ENCODE data around the gene ARHGEF12. TPM values are rescaled to one million over a fixed set of nuclear protein-coding genes. Genes with fewer than 3 reads are reported as not detected.
A peak's percentile ranks its signal among the peaks of the same experiment; 100 is the strongest.

ARHGEF12 gene
- total RNA-seq, 1 donor from 2014 or later: 83.1 TPM

- Histone ChIP-seq H3K4me2 (ENCODE audit: low read length) (no peak overlapping the region), H3K9ac (ENCODE audit: low read length) (no peak overlapping the region), H4K20me1 (ENCODE audit: insufficient read depth, low read length) (no peaks in the 10 kb centered on the region), H3K36me3 (ENCODE audit: insufficient read depth, low read length) (no peaks in the 10 kb centered on the region), H3K27ac (ENCODE audit: low read depth, low read length) (no peak overlapping the region), H2AFZ (ENCODE audit: low read depth, low read length) (no peak overlapping the region), H3K9me3 (ENCODE audit: insufficient read depth, low read depth, low read length) (no peaks in the 10 kb centered on the region), H3K79me2 (ENCODE audit: insufficient read depth, low read length) (no peaks in the 10 kb centered on the region), H3K4me3 (ENCODE audit: insufficient read depth, low read depth, low read length) (no peak overlapping the region), H3K4me1 (ENCODE audit: insufficient read depth, low read length) (peaks cover 2% of the 10 kb centered on the region), H3K27me3 (ENCODE audit: insufficient read depth, low read length) (peaks cover 47% of the 10 kb centered on the region)
- peaks cover 68% of the 10 kb centered on the region for H3K27me3 Mint-ChIP-seq (ENCODE audit: low read depth, unreplicated experiment)
- DNase-seq (ENCODE audit: low read depth) (no peak), FAIRE-seq (no peak)
- H3K36me3 Mint-ChIP-seq (ENCODE audit: low read depth, unreplicated experiment): no peaks in the 10 kb centered on the region
- TF ChIP-seq, protein P1, sequence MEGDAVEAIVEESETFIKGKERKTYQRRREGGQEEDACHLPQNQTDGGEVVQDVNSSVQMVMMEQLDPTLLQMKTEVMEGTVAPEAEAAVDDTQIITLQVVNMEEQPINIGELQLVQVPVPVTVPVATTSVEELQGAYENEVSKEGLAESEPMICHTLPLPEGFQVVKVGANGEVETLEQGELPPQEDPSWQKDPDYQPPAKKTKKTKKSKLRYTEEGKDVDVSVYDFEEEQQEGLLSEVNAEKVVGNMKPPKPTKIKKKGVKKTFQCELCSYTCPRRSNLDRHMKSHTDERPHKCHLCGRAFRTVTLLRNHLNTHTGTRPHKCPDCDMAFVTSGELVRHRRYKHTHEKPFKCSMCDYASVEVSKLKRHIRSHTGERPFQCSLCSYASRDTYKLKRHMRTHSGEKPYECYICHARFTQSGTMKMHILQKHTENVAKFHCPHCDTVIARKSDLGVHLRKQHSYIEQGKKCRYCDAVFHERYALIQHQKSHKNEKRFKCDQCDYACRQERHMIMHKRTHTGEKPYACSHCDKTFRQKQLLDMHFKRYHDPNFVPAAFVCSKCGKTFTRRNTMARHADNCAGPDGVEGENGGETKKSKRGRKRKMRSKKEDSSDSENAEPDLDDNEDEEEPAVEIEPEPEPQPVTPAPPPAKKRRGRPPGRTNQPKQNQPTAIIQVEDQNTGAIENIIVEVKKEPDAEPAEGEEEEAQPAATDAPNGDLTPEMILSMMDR (IDR thresholded peaks at IDR 0.05; ENCODE audit: insufficient read depth, low read depth, low read length): no peak
- no peak for TF ChIP-seq EZH2 (IDR thresholded peaks at IDR 0.05; ENCODE audit: insufficient read depth, low read length)
- H3K27ac Mint-ChIP-seq (ENCODE audit: unreplicated experiment): no peak overlapping the region
- H3K4me3 Mint-ChIP-seq (ENCODE audit: unreplicated experiment): no peak overlapping the region
- no peaks in the 10 kb centered on the region for H3K9me3 Mint-ChIP-seq (ENCODE audit: unreplicated experiment)
- H3K4me1 Mint-ChIP-seq (ENCODE audit: low read depth, unreplicated experiment): no peaks in the 10 kb centered on the region
Observed at GRCh38 chr11:120294096-120294495, 42.1 kb upstream of the ARHGEF12 start.

GRCh38 chr11:120295099-120295498 lies 41.1 kb upstream of the ARHGEF12 start:
- Histone ChIP-seq H3K9me3 (ENCODE audit: insufficient read depth, low read depth, low read length) (no peaks in the 10 kb centered on the region), H3K4me2 (ENCODE audit: low read length) (no peak overlapping the region), H3K36me3 (ENCODE audit: insufficient read depth, low read length) (no peaks in the 10 kb centered on the region), H3K27ac (ENCODE audit: low read depth, low read length) (no peak overlapping the region), H4K20me1 (ENCODE audit: insufficient read depth, low read length) (no peaks in the 10 kb centered on the region), H3K4me3 (ENCODE audit: insufficient read depth, low read depth, low read length) (no peak overlapping the region), H3K27me3 (ENCODE audit: insufficient read depth, low read length) (peaks cover 45% of the 10 kb centered on the region), H2AFZ (ENCODE audit: low read depth, low read length) (no peak overlapping the region), H3K79me2 (ENCODE audit: insufficient read depth, low read length) (no peaks in the 10 kb centered on the region), H3K4me1 (ENCODE audit: insufficient read depth, low read length) (peaks cover 2% of the 10 kb centered on the region), H3K9ac (ENCODE audit: low read length) (no peak overlapping the region)
- Mint-ChIP-seq H3K4me3 (ENCODE audit: unreplicated experiment) (no peak overlapping the region), H3K27me3 (ENCODE audit: low read depth, unreplicated experiment) (peaks cover 68% of the 10 kb centered on the region), H3K4me1 (ENCODE audit: low read depth, unreplicated experiment) (no peaks in the 10 kb centered on the region), H3K27ac (ENCODE audit: unreplicated experiment) (no peak overlapping the region), H3K36me3 (ENCODE audit: low read depth, unreplicated experiment) (no peaks in the 10 kb centered on the region), H3K9me3 (ENCODE audit: unreplicated experiment) (no peaks in the 10 kb centered on the region)
- FAIRE-seq (no peak), DNase-seq (ENCODE audit: low read depth) (peak; percentile 37)
- TF ChIP-seq, protein P1 (IDR thresholded peaks at IDR 0.05; ENCODE audit: insufficient read depth, low read depth, low read length): no peak
- no peak for TF ChIP-seq EZH2 (IDR thresholded peaks at IDR 0.05; ENCODE audit: insufficient read depth, low read length)

- H3K27ac Mint-ChIP-seq (ENCODE audit: unreplicated experiment): no peak overlapping the region
- Histone ChIP-seq H3K36me3 (ENCODE audit: insufficient read depth, low read length) (no peaks in the 10 kb centered on the region), H3K4me3 (ENCODE audit: insufficient read depth, low read depth, low read length) (no peak overlapping the region), H3K27ac (ENCODE audit: low read depth, low read length) (no peak overlapping the region), H2AFZ (ENCODE audit: low read depth, low read length) (no peak overlapping the region), H3K9me3 (ENCODE audit: insufficient read depth, low read depth, low read length) (no peaks in the 10 kb centered on the region), H3K9ac (ENCODE audit: low read length) (no peak overlapping the region), H3K79me2 (ENCODE audit: insufficient read depth, low read length) (no peaks in the 10 kb centered on the region), H3K4me2 (ENCODE audit: low read length) (no peak overlapping the region), H3K27me3 (ENCODE audit: insufficient read depth, low read length) (peaks cover 36% of the 10 kb centered on the region), H4K20me1 (ENCODE audit: insufficient read depth, low read length) (no peaks in the 10 kb centered on the region), H3K4me1 (ENCODE audit: insufficient read depth, low read length) (peaks cover 2% of the 10 kb centered on the region)
- H3K4me1 Mint-ChIP-seq (ENCODE audit: low read depth, unreplicated experiment): no peaks in the 10 kb centered on the region
- H3K9me3 Mint-ChIP-seq (ENCODE audit: unreplicated experiment): no peaks in the 10 kb centered on the region
- no peaks in the 10 kb centered on the region for H3K36me3 Mint-ChIP-seq (ENCODE audit: low read depth, unreplicated experiment)
- no peak overlapping the region for H3K4me3 Mint-ChIP-seq (ENCODE audit: unreplicated experiment)
- no peak for DNase-seq (ENCODE audit: low read depth)
- TF ChIP-seq, protein P1 (IDR thresholded peaks at IDR 0.05; ENCODE audit: insufficient read depth, low read depth, low read length): no peak
- no peak for TF ChIP-seq EZH2 (IDR thresholded peaks at IDR 0.05; ENCODE audit: insufficient read depth, low read length)
- peaks cover 65% of the 10 kb centered on the region for H3K27me3 Mint-ChIP-seq (ENCODE audit: low read depth, unreplicated experiment)
- FAIRE-seq: no peak
Observed at GRCh38 chr11:120296554-120296953, 39.7 kb upstream of the ARHGEF12 start.
